Thyroid gland (tissue), 4 donors: ENCODE data around the gene ST6GALNAC3. TPM values are rescaled to one million over a fixed set of nuclear protein-coding genes. Genes with fewer than 3 reads are reported as not detected.
A peak's percentile ranks its signal among the peaks of the same experiment; 100 is the strongest.

Experiments used
- DNase-seq, 2 donors: peaks; one replicate each; pipeline ENCODE4 v3.0.0-alpha.2; 2019
- H3K27ac ChIP-seq, 3 donors: fragments of 200-600 bp; sonication (generic); 1 replicate in 2 of 3; 2 replicates in 1 of 3; pipeline ENCODE4 v1.5.1; 2016 to 2019; ENCODE audit warnings: mild to moderate bottlenecking in 1 of 3, moderate library complexity in 1 of 3
- H3K27me3 ChIP-seq: fragments of 200-600 bp; sonication (generic); one replicate; pipeline ENCODE4 v1.5.1; 2019
- H3K36me3 ChIP-seq, 2 donors: fragments of 200-600 bp; sonication (generic); one replicate each; pipeline ENCODE4 v1.5.1; 2016 to 2019
- H3K4me1 ChIP-seq, 2 donors: fragments of 200-600 bp; sonication (generic); one replicate each; pipeline ENCODE4 v1.5.1; 2017 to 2019
- H3K4me3 ChIP-seq, 3 donors: fragments of 200-600 bp; sonication (generic); replicated peaks in 1 of 3; 1 replicate in 2 of 3; 2 replicates in 1 of 3; pipeline ENCODE4 v1.5.1; 2016; ENCODE audit warnings: mild to moderate bottlenecking in 1 of 3
- H3K9me3 ChIP-seq: fragments of 200-600 bp; sonication (generic); one replicate; pipeline ENCODE4 v1.5.1; 2017
- CTCF ChIP-seq, 6 experiments: fragments of 200-600 bp in 3 of 6; fragments of 450-650 bp in 3 of 6; sonication (generic) in 3 of 6; IDR thresholded peaks; one replicate each; pipeline ENCODE4 v1.5.1; 2016 to 2019; ENCODE audit warnings: antibody characterized with exemption in 6 of 6, mild to moderate bottlenecking in 2 of 6, inconsistent platforms in 1 of 6, moderate library complexity in 1 of 6
- POLR2A ChIP-seq, 2 donors: fragments of 450-650 bp; IDR thresholded peaks; one replicate each; pipeline ENCODE4 v1.6.1; 2017; ENCODE audit warnings: antibody characterized with exemption in 2 of 2, mild to moderate bottlenecking in 2 of 2, moderate library complexity in 1 of 2
- WGBS, 2 donors: methylation state at CpG; one replicate each; pipeline ENCODE4 v1.1.5; 2017; 5-methylcytosine and 5-hydroxymethylcytosine counted together
- intact Hi-C: fragments of 100-400 bp; cut with DNase I; formaldehyde crosslinking; loops from one replicate; pipeline ENCODE4 v1.15.1; 2023
- total RNA-seq, 4 donors: library from RNA; depleted of rRNA; stranded (reverse); fragments of >200 nt; gene quantifications; one replicate each; pipeline ENCODE4 v1.2.3, GENCODE V29; 2016

The ST6GALNAC3 gene
- total RNA-seq, 4 donors from 2014 or later: 17.4 to 35.6 (median 31.6) TPM

GRCh38 chr1:76278711-76279100 is 204.2 kb downstream of the ST6GALNAC3 start:
- Histone ChIP-seq H3K4me1 (peaks cover 8 to 10% of the 10 kb centered on the region in 2 donors), H3K4me3 (no peak overlapping the region), H3K27ac (no peak overlapping the region), H3K27me3 (no peaks in the 10 kb centered on the region), H3K9me3 (no peaks in the 10 kb centered on the region), H3K36me3 (no peaks in the 10 kb centered on the region)
- WGBS, 2 donors: 73 to 75% methylated on average over 7 of the region's 7 CpGs
- intact Hi-C loops: no loop called here
- TF ChIP-seq POLR2A (IDR thresholded peaks at IDR 0.05) (no peak), CTCF (IDR thresholded peaks at IDR 0.05) (no peak)
- DNase-seq: no peak

- peak; percentile 65 to 74 for DNase-seq
- Histone ChIP-seq H3K9me3 (no peaks in the 10 kb centered on the region), H3K27me3 (no peaks in the 10 kb centered on the region), H3K27ac (peak overlapping the region in 1 of 3 donors; percentile 38), H3K4me1 (peaks cover 8 to 10% of the 10 kb centered on the region in 2 donors), H3K36me3 (no peaks in the 10 kb centered on the region), H3K4me3 (no peak overlapping the region)
- intact Hi-C loops: no loop called here
- WGBS, 2 donors: 28 to 38% methylated on average over 14 of the region's 14 CpGs
- TF ChIP-seq CTCF (IDR thresholded peaks at IDR 0.05) (no peak), POLR2A (IDR thresholded peaks at IDR 0.05) (no peak)
Measured at GRCh38 chr1:76279101-76279748, 204.7 kb downstream of the ST6GALNAC3 start.

- Histone ChIP-seq H3K27me3 (no peaks in the 10 kb centered on the region), H3K4me3 (no peak overlapping the region), H3K9me3 (no peaks in the 10 kb centered on the region), H3K4me1 (peaks cover 8 to 10% of the 10 kb centered on the region in 2 donors), H3K36me3 (no peaks in the 10 kb centered on the region), H3K27ac (no peak overlapping the region)
- WGBS, 2 donors: 30 to 31% methylated on average over 2 of the region's 2 CpGs
- DNase-seq: peak; percentile 78 to 87
- intact Hi-C loops: no loop called here
- TF ChIP-seq CTCF (IDR thresholded peaks at IDR 0.05): no peak
- no peak for TF ChIP-seq POLR2A (IDR thresholded peaks at IDR 0.05)
Measured at GRCh38 chr1:76281306-76281705, 206.8 kb downstream of the ST6GALNAC3 start.

- intact Hi-C loops: no loop called here
- no peak overlapping the region for H3K27ac ChIP-seq
- no peaks in the 10 kb centered on the region for H3K9me3 ChIP-seq
- peaks cover 0 to 4% of the 10 kb centered on the region in 2 donors for H3K4me1 ChIP-seq
- no peak overlapping the region for H3K4me3 ChIP-seq
- no peaks in the 10 kb centered on the region for H3K36me3 ChIP-seq
- no peaks in the 10 kb centered on the region for H3K27me3 ChIP-seq
- no peak for DNase-seq
- TF ChIP-seq POLR2A (IDR thresholded peaks at IDR 0.05) (no peak), CTCF (IDR thresholded peaks at IDR 0.05) (no peak)
- 84 to 89% methylated on average over 1 of the region's 1 CpG for WGBS, 2 donors
Measured at GRCh38 chr1:76284842-76285241, 210.3 kb downstream of the ST6GALNAC3 start.

- Histone ChIP-seq H3K27me3 (no peaks in the 10 kb centered on the region), H3K4me1 (peaks cover 0 to 4% of the 10 kb centered on the region in 2 donors), H3K36me3 (no peaks in the 10 kb centered on the region), H3K9me3 (no peaks in the 10 kb centered on the region), H3K27ac (no peak overlapping the region), H3K4me3 (no peak overlapping the region)
- no peak for DNase-seq
- no peak for TF ChIP-seq CTCF (IDR thresholded peaks at IDR 0.05)
- no peak for TF ChIP-seq POLR2A (IDR thresholded peaks at IDR 0.05)
- intact Hi-C loops: no loop called here
- WGBS, 2 donors: 79 to 90% methylated on average over 4 of the region's 4 CpGs
Measured at GRCh38 chr1:76285578-76286135, 211.1 kb downstream of the ST6GALNAC3 start.
